ENCODE data around the gene UBE3A. TPM values are rescaled to one million over a fixed set of nuclear protein-coding genes. Genes with fewer than 3 reads are reported as not detected.

Gene UBE3A
- total RNA-seq, 3 donors from 2014 or later (not counting 1 experiment from before 2014, with no cell fraction given): 119 to 131 (median 122) TPM

DNA sequence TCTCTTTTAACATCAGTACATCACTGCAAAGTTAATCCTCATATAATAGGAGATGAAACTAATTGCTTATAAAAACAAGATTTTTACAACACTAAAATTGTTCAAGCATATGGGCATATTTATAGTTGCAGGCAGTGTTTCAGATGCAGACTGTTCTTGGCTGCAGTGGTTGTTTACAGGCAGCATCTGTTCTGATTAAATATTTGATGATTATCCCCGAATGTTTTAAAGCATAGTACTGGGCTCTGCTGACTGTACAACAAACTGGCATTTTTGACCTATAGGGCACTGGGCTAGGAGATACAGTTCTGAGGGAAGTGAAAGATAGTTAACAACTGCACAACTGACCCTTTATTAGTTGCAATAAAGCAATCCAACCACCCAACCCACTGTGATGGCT, 113.6 kb downstream of the UBE3A start:
- Mint-ChIP-seq H3K4me1 (peaks cover 0 to 6% of the 10 kb centered on the region in 2 donors), H3K27me3 (ENCODE audit: low read depth in 2 of 2) (no peaks in the 10 kb centered on the region), H3K27ac (no peak overlapping the region), H3K4me3 (no peak overlapping the region), H3K9me3 (peaks cover 4 to 8% of the 10 kb centered on the region in 2 donors), H3K36me3 (peaks cover 13% of the 10 kb centered on the region)
- Histone ChIP-seq H3K27me3 (ENCODE audit: control insufficient read depth, insufficient read depth, low read length) (no peaks in the 10 kb centered on the region), H3K27ac (ENCODE audit: low read length) (no peak overlapping the region), H3K4me3 (ENCODE audit: low read length) (no peak overlapping the region), H3K9me3 (ENCODE audit: control insufficient read depth, insufficient read depth, low read length) (peaks cover under 1% of the 10 kb centered on the region), H3K36me3 (ENCODE audit: control insufficient read depth, insufficient read depth, low read length) (no peaks in the 10 kb centered on the region), H3K4me1 (ENCODE audit: control insufficient read depth, insufficient read depth, low read length) (no peaks in the 10 kb centered on the region)
- WGBS (ENCODE audit: insufficient coverage): 90% methylated on average over 1 of the region's 1 CpG
- TF ChIP-seq CTCF (IDR thresholded peaks at IDR 0.05): no peak
- intact Hi-C loops (cut with micrococcal nuclease): no loop called here
- ATAC-seq: no peak
- DNase-seq: no peak

GRCh38 chr15:25323420-25323819, 115.4 kb downstream of the UBE3A start:
- Histone ChIP-seq H3K9me3 (ENCODE audit: control insufficient read depth, insufficient read depth, low read length) (peaks cover 4% of the 10 kb centered on the region), H3K27ac (ENCODE audit: low read length) (no peak overlapping the region), H3K36me3 (ENCODE audit: control insufficient read depth, insufficient read depth, low read length) (no peaks in the 10 kb centered on the region), H3K4me3 (ENCODE audit: low read length) (no peak overlapping the region), H3K27me3 (ENCODE audit: control insufficient read depth, insufficient read depth, low read length) (no peaks in the 10 kb centered on the region), H3K4me1 (ENCODE audit: control insufficient read depth, insufficient read depth, low read length) (no peaks in the 10 kb centered on the region)
- ATAC-seq (no peak), DNase-seq (no peak)
- intact Hi-C loops (cut with micrococcal nuclease): no loop called here
- H3K4me3 Mint-ChIP-seq: no peak overlapping the region
- no peak overlapping the region for H3K27ac Mint-ChIP-seq
- 97% methylated on average over 1 of the region's 1 CpG for WGBS (ENCODE audit: insufficient coverage)
- H3K9me3 Mint-ChIP-seq: peaks cover 8 to 11% of the 10 kb centered on the region in 2 donors
- no peak for TF ChIP-seq CTCF (IDR thresholded peaks at IDR 0.05)
- H3K27me3 Mint-ChIP-seq (ENCODE audit: low read depth in 2 of 2): no peaks in the 10 kb centered on the region
- H3K36me3 Mint-ChIP-seq: peaks cover 22% of the 10 kb centered on the region
- H3K4me1 Mint-ChIP-seq: peaks cover 0 to 6% of the 10 kb centered on the region in 2 donors

DNA sequence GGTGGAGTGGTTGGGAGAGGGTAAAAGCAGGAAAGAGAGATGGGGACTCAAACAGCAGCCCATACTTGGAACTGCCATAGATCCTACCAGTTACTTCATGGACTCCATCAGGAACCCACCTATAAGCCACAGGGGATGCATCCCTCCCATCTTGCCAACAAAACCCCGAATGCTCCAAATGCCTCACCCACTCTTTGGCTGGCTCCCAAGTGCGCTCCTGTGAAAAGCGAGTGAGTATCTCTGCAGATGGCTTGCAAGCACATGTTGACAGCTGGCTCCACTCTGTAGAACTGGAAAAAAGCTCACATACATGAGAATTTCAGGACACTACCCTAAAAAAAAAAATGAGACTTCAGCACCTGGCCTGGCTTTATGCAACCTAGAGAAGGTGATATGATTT, 151.0 kb downstream of the UBE3A start:
- no peak for ATAC-seq
- no peak for TF ChIP-seq CTCF (IDR thresholded peaks at IDR 0.05)
- Mint-ChIP-seq H3K27me3 (ENCODE audit: low read depth in 2 of 2) (no peaks in the 10 kb centered on the region), H3K4me1 (no peaks in the 10 kb centered on the region), H3K27ac (no peak overlapping the region), H3K4me3 (no peak overlapping the region), H3K36me3 (no peaks in the 10 kb centered on the region), H3K9me3 (peaks cover 16 to 21% of the 10 kb centered on the region in 2 donors)
- 95% methylated on average over 3 of the region's 3 CpGs for WGBS (ENCODE audit: insufficient coverage)
- intact Hi-C loops (cut with micrococcal nuclease): no loop called here
- no peaks in the 10 kb centered on the region for H3K36me3 ChIP-seq (ENCODE audit: control insufficient read depth, insufficient read depth, low read length)
- no peak overlapping the region for H3K27ac ChIP-seq (ENCODE audit: low read length)
- no peaks in the 10 kb centered on the region for H3K27me3 ChIP-seq (ENCODE audit: control insufficient read depth, insufficient read depth, low read length)
- peaks cover 2% of the 10 kb centered on the region for H3K9me3 ChIP-seq (ENCODE audit: control insufficient read depth, insufficient read depth, low read length)
- DNase-seq: no peak
- H3K4me1 ChIP-seq (ENCODE audit: control insufficient read depth, insufficient read depth, low read length): no peaks in the 10 kb centered on the region
- no peak overlapping the region for H3K4me3 ChIP-seq (ENCODE audit: low read length)
